ENCODE measurements around the gene CIITA. TPM values are rescaled to one million over a fixed set of nuclear protein-coding genes. Genes with fewer than 3 reads are reported as not detected.

Gene CIITA
- total RNA-seq, 1 experiment from 2014 or later, result 0.04 TPM

DNA sequence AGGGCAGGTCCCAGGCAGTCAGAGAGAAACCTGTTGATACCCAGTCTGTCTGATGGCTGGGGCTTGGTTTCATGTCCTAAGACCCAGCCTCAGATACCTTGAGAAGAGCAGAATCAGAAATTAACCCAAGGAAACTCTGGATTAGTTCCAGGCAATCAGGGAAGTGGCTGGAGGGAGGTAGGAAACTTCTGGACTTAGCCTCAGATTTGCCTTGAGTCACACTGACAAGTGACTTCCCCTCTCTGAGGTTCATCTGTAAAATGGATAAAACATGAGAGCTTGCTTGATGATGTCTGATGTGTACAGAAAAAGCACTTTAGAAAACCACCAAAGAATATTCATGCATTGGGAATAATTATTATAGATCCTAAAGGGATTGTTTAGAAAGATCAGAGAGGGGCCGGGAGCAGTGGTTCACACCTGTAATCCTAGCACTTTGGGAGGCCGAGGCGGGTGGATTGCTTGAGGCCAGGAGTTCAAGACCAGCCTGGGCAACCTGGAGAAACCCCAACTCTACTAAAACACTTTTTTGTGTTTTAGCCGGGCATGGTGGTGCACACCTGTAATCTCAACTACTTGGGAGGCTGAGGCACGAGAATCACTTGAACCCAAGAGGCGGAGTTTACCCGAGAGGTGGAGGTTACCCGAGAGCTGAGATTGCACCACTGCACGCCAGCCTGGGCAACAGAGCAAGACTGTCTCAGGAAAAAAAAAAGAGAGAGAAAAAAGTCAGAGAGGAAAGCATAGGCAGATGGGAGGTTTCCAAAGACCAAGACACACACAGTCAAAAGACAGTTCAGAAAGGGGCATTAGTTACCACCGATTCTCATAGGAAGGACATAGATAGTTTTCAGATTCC, 3.8 kb downstream of the CIITA start:
- no peaks in the 10 kb centered on the region for H3K27me3 ChIP-seq

DNA sequence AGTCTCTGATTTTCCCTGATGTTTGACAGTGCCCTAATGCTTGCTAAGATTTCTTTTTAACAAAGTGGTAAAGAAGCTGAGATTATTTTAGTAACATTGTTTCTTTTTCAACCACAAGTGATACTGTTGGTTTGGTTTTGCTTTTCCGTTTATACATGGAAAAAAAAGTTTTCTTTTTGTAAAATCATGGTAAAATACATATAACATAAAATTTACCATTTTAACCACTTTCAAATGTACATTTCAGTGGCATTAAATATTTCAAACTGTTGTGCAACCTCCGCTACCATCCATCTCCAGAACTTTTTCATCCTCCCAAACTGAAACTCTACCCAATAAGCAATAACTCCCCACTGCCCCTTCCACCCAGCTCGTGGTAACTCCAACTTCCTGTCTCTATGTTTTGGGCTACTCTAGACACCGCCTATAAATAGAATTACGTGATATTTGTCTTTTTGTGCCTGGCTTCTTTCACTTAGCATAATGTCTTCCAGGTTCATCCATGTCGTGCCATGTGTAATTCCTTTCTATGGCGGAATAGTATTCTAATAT, 4.6 kb downstream of the CIITA start:
- Histone ChIP-seq H3K4me3 (no peak overlapping the region), H3K27ac (no peak overlapping the region), H3K36me3 (no peaks in the 10 kb centered on the region), H3K4me1 (no peaks in the 10 kb centered on the region), H3K9me3 (replicated peaks) (no peaks in the 10 kb centered on the region), H3K27me3 (no peaks in the 10 kb centered on the region)
- no peak for DNase-seq

More for the DNA sequence above, 3.8 kb downstream of the CIITA start:
- no peak for DNase-seq
- Histone ChIP-seq H3K4me1 (no peaks in the 10 kb centered on the region), H3K9me3 (replicated peaks) (no peaks in the 10 kb centered on the region), H3K27ac (no peak overlapping the region), H3K36me3 (no peaks in the 10 kb centered on the region), H3K4me3 (no peak overlapping the region)

DNA sequence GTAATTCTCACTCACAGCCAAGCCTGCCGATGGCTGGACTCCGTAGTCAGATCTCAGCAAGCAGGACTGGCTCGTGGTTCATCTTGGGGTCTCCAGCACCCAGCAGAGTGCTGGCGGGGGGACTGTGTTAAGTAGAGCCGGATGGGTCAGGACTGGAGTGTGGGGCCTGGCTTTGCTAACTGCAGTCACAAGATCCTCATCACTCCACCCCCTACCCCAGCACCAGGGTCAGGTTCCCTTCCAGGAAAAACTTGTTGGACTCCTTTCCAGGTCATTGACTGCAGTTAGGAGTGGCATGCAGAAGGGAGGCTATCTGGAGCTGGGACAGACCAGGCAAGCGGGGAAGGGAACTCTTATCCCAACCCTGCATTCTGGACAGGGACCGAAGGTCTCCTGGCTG, 6.0 kb downstream of the CIITA start:
- H3K27me3 ChIP-seq, result no peaks in the 10 kb centered on the region; the same call in 1 of the 2 replicates
- H3K27ac ChIP-seq, result no peak overlapping the region
- no peak overlapping the region for H3K4me3 ChIP-seq
- no peaks in the 10 kb centered on the region for H3K4me1 ChIP-seq
- no peak for DNase-seq
- H3K36me3 ChIP-seq, result no peaks in the 10 kb centered on the region
- no peaks in the 10 kb centered on the region for H3K9me3 ChIP-seq (replicated peaks)

DNA sequence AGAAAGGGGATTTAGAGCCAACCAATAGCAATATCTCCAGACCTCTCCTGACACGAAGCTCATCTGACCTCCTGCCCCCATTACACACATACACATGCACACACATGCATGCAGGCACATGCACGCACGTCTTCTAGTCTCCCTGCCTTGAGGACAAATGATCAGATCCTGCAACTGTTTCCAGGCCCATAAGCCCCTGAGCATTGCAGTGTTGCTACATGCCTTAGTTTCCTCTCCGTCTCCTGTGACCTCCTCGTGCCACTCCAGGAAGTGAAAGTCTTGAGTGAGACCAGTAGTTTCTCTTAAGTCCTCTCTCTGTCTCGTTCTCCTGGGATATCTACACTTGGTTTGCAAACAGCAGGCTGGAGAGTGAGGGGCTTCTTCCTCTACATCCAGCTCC, 8.2 kb downstream of the CIITA start:
- H3K4me1 ChIP-seq, result no peaks in the 10 kb centered on the region
- H3K4me3 ChIP-seq, result no peak overlapping the region
- no peaks in the 10 kb centered on the region; the same call in 1 of the 2 replicates for H3K27me3 ChIP-seq
- no peak overlapping the region for H3K27ac ChIP-seq
- DNase-seq, result no peak
- H3K36me3 ChIP-seq, result no peaks in the 10 kb centered on the region
- H3K9me3 ChIP-seq (replicated peaks), result no peaks in the 10 kb centered on the region

DNA sequence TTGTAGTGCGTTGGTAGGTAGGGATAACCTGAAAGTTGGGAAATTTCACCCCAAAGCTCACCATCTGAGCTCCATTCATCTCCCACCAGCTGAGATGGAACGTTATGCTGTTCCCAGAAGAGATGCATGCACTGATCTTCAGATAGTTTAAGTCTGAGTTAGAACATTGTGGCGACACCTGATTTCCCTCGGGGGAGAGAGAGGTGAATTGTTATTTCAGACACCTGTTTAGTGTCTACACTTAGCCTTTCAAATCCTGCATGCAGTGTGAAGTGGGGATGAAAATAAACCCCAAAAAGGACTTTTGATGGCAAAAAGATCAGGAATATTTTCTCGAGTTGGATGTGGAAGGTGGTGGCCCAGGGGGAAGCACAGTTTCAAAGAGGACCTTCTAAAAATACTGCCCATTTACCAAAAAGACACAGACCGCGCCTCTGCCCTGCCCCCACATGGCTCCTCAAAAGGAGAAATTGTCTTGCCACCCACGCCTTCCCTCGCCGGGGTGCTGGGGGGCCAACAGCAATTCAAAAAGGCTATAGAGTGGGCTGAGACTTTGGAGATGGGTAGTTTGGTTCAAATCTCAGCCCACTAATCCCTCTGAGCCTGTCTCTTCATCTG, 11.4 kb downstream of the CIITA start:
- H3K27me3 ChIP-seq, result no peaks in the 10 kb centered on the region; the same call in 1 of the 2 replicates
- no peak for DNase-seq
- H3K4me1 ChIP-seq, result no peaks in the 10 kb centered on the region
- H3K9me3 ChIP-seq (replicated peaks), result no peaks in the 10 kb centered on the region
- no peaks in the 10 kb centered on the region for H3K36me3 ChIP-seq
- H3K4me3 ChIP-seq, result no peak overlapping the region
- no peak overlapping the region for H3K27ac ChIP-seq

DNA sequence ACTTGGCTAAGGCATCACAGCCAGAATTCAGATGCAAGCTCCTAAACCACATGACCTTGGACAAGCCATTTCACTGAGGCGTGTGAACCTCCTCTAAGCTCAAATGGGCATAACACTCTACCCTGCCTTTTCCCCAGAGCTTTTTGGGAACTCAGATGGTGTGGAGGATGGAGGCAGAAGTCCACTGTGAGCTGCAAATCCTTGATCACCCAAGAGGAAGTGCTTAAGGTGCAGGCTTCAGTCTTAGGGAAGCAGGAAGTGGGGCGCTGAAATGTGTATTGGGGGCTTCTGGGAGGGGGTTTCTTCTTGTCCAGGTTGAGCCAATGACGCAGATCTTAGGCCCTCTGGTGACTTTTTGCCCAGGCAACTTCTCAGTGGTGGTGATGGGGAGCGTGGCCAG, 12.9 kb downstream of the CIITA start:
- Histone ChIP-seq H3K36me3 (no peaks in the 10 kb centered on the region), H3K4me1 (no peaks in the 10 kb centered on the region), H3K9me3 (replicated peaks) (no peaks in the 10 kb centered on the region), H3K27ac (no peak overlapping the region), H3K27me3 (no peaks in the 10 kb centered on the region; the same call in 1 of the 2 replicates), H3K4me3 (no peak overlapping the region)
- no peak for DNase-seq

DNA sequence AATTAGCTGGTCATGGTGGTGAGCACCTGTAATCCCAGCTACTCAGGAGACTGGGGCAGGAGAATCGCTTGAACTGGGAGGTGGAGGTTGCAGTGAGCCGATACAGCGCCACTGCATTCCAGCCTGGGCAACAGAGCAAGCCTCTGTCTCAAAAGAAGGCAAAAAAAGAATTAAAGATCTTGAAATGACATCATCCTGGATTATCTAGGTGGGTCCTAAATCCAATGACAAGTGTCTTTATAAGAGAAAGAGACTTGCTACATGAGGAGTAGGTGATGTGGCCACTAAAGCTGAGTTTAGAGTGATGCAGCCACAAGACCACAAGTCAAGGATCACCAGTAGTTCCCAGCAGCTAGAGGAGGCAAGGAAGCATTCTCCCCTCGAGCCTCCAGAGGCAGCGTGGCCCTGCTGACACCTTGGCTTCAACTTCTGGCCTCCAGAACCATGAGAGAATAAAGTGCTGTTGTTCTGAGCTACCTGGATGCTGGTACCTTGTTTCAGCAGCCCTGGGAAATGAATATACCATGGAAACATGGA, 15.8 kb downstream of the CIITA start:
- H3K27ac ChIP-seq, result no peak overlapping the region
- H3K27me3 ChIP-seq, result no peaks in the 10 kb centered on the region; the same call in 1 of the 2 replicates
- no peaks in the 10 kb centered on the region for H3K9me3 ChIP-seq (replicated peaks)
- no peaks in the 10 kb centered on the region for H3K4me1 ChIP-seq
- no peak overlapping the region for H3K4me3 ChIP-seq
- no peaks in the 10 kb centered on the region for H3K36me3 ChIP-seq
- no peak for DNase-seq

DNA sequence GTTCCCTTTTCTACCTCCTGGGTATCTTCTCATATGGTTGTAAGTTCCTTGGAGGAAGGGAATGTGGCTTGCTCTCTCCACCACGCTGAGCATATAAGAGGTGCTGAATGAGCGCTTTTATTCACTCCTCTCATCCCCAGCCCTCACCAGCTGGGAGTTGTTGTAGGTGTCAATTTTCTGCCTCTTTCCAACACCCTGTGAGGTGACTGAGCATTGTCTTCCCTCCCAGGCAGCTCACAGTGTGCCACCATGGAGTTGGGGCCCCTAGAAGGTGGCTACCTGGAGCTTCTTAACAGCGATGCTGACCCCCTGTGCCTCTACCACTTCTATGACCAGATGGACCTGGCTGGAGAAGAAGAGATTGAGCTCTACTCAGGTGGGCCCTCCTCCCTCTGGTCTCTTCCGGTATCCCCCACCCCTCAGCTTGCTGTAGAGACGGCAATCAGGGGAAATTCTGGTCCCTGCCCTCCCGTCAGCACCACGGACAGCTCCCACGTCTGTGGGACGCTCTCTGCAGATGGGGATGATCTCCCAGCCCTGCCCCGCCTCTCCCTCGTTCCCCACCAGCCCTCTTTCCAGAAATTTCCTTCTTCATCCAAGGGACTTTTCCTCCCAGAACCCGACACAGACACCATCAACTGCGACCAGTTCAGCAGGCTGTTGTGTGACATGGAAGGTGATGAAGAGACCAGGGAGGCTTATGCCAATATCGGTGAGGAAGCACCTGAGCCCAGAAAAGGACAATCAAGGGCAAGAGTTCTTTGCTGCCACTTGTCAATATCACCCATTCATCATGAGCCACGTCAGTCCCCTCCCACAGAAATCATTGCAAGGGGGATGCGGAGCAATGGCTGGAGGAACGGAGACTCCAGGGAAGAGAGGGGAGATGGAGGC, 18.3 kb downstream of the CIITA start:
- peak; percentile 47 to 73 for DNase-seq
- Histone ChIP-seq H3K27me3 (no peaks in the 10 kb centered on the region), H3K27ac (no peak overlapping the region), H3K9me3 (replicated peaks) (no peaks in the 10 kb centered on the region), H3K4me1 (no peaks in the 10 kb centered on the region), H3K36me3 (no peaks in the 10 kb centered on the region), H3K4me3 (no peak overlapping the region)

DNA sequence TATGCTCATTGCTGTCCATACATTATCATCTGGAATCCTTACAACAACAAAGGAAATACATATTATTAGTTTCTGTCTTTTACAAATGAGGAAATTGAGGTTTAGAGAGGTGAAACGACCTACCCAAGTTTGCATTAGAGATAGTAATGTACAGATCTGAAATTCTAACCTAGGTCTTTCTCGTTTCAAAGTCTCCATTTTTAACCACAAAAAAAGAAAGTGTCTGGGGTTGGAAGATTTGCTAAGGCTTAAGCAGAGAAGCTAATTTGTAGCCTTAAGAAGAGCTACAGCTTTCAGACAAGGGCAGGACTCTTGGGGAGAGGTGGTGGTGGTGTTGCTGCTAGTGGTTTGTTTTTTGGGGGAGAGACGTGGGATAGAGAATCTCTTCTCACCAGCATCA, 19.2 kb downstream of the CIITA start:
- Histone ChIP-seq H3K36me3 (no peaks in the 10 kb centered on the region), H3K4me3 (no peak overlapping the region), H3K27ac (no peak overlapping the region), H3K9me3 (replicated peaks) (no peaks in the 10 kb centered on the region), H3K4me1 (no peaks in the 10 kb centered on the region), H3K27me3 (no peaks in the 10 kb centered on the region)
- no peak for DNase-seq

DNA sequence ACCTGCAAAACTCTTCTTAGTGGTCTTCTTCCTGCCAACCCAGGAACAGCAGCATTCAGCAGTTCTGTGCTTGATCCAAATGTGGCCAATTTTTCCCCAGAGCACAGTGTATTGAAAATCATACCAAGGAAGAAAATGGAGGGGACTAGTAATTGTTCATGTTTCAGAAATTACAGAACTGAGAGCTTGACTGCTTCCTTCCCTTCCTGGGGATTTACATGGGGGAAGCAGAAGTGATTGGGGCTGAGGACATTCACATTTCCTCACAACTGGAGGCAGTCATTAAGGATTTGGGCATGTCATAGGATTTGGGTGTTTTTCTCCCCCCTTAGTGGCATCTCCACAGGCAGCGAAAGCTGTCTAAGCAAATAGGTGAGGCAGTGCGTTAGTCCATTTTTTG, 19.7 kb downstream of the CIITA start:
- Histone ChIP-seq H3K27ac (no peak overlapping the region), H3K9me3 (replicated peaks) (no peaks in the 10 kb centered on the region)

DNA sequence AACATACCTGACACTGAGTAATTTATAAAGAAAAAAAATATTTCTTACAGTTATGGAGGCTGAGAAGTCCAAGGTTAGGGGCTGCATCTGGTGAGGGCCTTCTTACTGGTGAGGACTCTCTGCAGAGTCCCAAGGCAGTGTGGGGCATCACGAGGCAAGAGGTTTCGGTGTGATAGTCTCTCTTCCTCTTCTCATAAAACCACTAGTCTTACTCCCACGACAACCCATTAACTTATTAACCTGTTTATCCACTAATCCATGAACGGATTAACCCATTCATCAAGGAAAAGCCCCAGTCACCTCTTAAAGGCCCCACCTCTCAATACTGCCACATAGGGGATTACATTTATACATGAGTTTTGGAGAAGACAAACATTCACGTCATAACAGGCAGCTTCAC, 20.1 kb downstream of the CIITA start:
- Histone ChIP-seq H3K9me3 (replicated peaks) (no peaks in the 10 kb centered on the region), H3K27ac (no peak overlapping the region), H3K4me1 (no peaks in the 10 kb centered on the region), H3K36me3 (no peaks in the 10 kb centered on the region), H3K4me3 (no peak overlapping the region), H3K27me3 (no peaks in the 10 kb centered on the region)
- no peak for DNase-seq

More for the DNA sequence above, 19.7 kb downstream of the CIITA start:
- Histone ChIP-seq H3K36me3 (no peaks in the 10 kb centered on the region), H3K27me3 (no peaks in the 10 kb centered on the region), H3K4me3 (no peak overlapping the region), H3K4me1 (no peaks in the 10 kb centered on the region)
- DNase-seq, result no peak

DNA sequence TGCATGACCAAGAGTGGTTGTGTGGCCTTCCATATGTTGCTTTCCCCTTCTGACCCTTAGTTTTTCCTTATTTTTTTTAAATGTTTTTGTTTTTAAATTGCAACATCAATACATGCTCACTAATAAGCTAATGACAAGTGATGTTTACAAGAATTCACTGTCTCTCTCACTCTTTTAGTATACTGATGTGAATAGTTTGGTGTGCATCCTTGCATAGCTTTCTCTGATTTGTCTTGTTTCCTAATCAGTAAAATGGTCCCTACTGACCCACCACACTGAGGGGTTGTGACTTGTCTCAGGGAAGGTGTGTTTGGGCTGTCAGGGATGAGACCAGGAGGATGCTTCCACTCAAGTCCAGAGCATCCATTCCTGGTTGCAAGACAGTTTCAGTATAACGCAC, 26.0 kb downstream of the CIITA start:
- H3K36me3 ChIP-seq, result no peaks in the 10 kb centered on the region
- no peak overlapping the region for H3K4me3 ChIP-seq
- peaks cover 7% of the 10 kb centered on the region; the same call in 1 of the 2 replicates for H3K9me3 ChIP-seq (replicated peaks)
- no peak for DNase-seq
- H3K27ac ChIP-seq, result no peak overlapping the region
- H3K4me1 ChIP-seq, result no peaks in the 10 kb centered on the region
- no peaks in the 10 kb centered on the region for H3K27me3 ChIP-seq

DNA sequence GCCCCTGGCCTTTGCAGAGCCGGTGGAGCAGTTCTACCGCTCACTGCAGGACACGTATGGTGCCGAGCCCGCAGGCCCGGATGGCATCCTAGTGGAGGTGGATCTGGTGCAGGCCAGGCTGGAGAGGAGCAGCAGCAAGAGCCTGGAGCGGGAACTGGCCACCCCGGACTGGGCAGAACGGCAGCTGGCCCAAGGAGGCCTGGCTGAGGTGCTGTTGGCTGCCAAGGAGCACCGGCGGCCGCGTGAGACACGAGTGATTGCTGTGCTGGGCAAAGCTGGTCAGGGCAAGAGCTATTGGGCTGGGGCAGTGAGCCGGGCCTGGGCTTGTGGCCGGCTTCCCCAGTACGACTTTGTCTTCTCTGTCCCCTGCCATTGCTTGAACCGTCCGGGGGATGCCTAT, 29.5 kb downstream of the CIITA start:
- no peak for DNase-seq
- H3K27ac ChIP-seq, result no peak overlapping the region
- no peaks in the 10 kb centered on the region for H3K27me3 ChIP-seq
- no peaks in the 10 kb centered on the region for H3K36me3 ChIP-seq
- H3K4me3 ChIP-seq, result no peak overlapping the region
- peaks cover 7% of the 10 kb centered on the region; the same call in 1 of the 2 replicates for H3K9me3 ChIP-seq (replicated peaks)
- H3K4me1 ChIP-seq, result no peaks in the 10 kb centered on the region
